HEK293 (cell line): Measurements from ENCODE around the gene CCNJL.

Experiments
- ELK4 ChIP-seq: IDR thresholded peaks from 2 replicates; pipeline ENCODE4 v1.6.1; 2011; ENCODE audit warnings: mild to moderate bottlenecking, low read depth, low read length, borderline replicate concordance
- PATZ1 ChIP-seq: fragments of 450-650 bp; formaldehyde crosslinking; IDR thresholded peaks from 2 replicates; pipeline ENCODE4 v1.5.1; 2016; ENCODE audit warnings: missing biosample characterization, missing genetic modification characterization
- PRDM1 ChIP-seq: fragments of 450-650 bp; formaldehyde crosslinking; IDR thresholded peaks from 2 replicates; pipeline ENCODE4; 2016; ENCODE audit warnings: missing biosample characterization, missing genetic modification characterization
- REST ChIP-seq: fragments of 450-650 bp; formaldehyde crosslinking; IDR thresholded peaks from 2 replicates; pipeline ENCODE4 v1.5.1; 2016; ENCODE audit warnings: missing biosample characterization, missing genetic modification characterization
- SP2 ChIP-seq: fragments of 450-650 bp; formaldehyde crosslinking; IDR thresholded peaks from 2 replicates; pipeline ENCODE4 v1.5.1; 2016; ENCODE audit warnings: missing biosample characterization, missing genetic modification characterization
- ZBTB8A ChIP-seq: fragments of 450-650 bp; formaldehyde crosslinking; IDR thresholded peaks from 2 replicates; pipeline ENCODE4 v1.5.1; 2016; ENCODE audit warnings: missing biosample characterization, missing genetic modification characterization
- ZNF133 ChIP-seq: fragments of 450-650 bp; formaldehyde crosslinking; IDR thresholded peaks from 2 replicates; pipeline ENCODE4 v1.5.1; 2016; ENCODE audit warnings: missing biosample characterization, missing genetic modification characterization
- ZNF274 ChIP-seq, 2 experiments: fragments of 200-500 bp in 1 of 2; fragments of 450-650 bp in 1 of 2; sonication (Bioruptor generic) in 1 of 2; formaldehyde crosslinking in 1 of 2; IDR thresholded peaks; 2 replicates each; pipeline versions ENCODE4 v1.5.1 to v1.6.1; 2014 to 2016; ENCODE audit warnings: borderline replicate concordance in 1 of 2, inconsistent platforms in 1 of 2, low read length in 1 of 2, missing biosample characterization in 1 of 2, missing genetic modification characterization in 1 of 2
- ZNF449 ChIP-seq: fragments of 450-650 bp; formaldehyde crosslinking; IDR thresholded peaks from 2 replicates; pipeline ENCODE4 v1.5.1; 2017; ENCODE audit warnings: missing biosample characterization, mild to moderate bottlenecking, missing genetic modification characterization, moderate library complexity
- ZNF585B ChIP-seq: fragments of 450-650 bp; formaldehyde crosslinking; IDR thresholded peaks from 2 replicates; pipeline ENCODE4 v1.5.1; 2016; ENCODE audit warnings: missing biosample characterization, missing genetic modification characterization
- ZNF747 ChIP-seq: fragments of 450-650 bp; formaldehyde crosslinking; IDR thresholded peaks from 2 replicates; pipeline ENCODE4 v1.5.1; 2016; ENCODE audit warnings: missing biosample characterization, missing genetic modification characterization
- TF ChIP-seq, protein P1 (sequence below): fragments of 450-650 bp; formaldehyde crosslinking; IDR thresholded peaks from 2 replicates; pipeline ENCODE4 v1.5.1; 2016; ENCODE audit warnings: missing biosample characterization, missing genetic modification characterization

DNA sequence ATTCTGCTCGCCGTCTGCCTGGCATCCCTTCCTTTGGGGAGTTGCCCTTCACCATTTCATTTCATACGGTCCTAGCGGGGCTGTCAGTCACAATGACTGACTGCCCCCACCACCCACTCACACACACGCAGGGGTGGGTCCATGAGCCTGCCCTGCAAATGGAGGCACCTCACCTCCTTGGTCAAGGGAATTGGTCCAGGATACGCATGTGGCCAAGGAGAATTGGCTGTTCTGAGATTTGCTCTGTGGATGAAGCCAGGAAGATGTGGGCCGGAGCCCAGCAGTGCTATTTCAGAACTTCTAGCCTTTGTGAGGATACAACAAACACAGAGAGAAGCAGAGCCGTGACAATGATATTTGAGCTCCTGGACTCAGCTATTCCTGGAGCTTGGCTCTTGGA is 41.0 kb upstream of the CCNJL start:
- TF ChIP-seq ZNF449 (no peak), ZNF274 (IDR thresholded peaks at IDR 0.05; ENCODE audit: low read length) (no peak), ZNF274 (tag by site-specific recombination; IDR thresholded peaks at IDR 0.05; ENCODE audit: borderline replicate concordance) (no peak), SP2 (tag by site-specific recombination) (no peak), ZNF585B (tag by site-specific recombination) (no peak), PATZ1 (no peak), ZBTB8A (tag by site-specific recombination) (no peak), ZNF747 (tag by site-specific recombination) (no peak), REST (tag by site-specific recombination) (no peak), PRDM1 (tag by site-specific recombination) (no peak), ELK4 (no peak), ZNF133 (tag by site-specific recombination) (no peak)
- TF ChIP-seq, protein P1, sequence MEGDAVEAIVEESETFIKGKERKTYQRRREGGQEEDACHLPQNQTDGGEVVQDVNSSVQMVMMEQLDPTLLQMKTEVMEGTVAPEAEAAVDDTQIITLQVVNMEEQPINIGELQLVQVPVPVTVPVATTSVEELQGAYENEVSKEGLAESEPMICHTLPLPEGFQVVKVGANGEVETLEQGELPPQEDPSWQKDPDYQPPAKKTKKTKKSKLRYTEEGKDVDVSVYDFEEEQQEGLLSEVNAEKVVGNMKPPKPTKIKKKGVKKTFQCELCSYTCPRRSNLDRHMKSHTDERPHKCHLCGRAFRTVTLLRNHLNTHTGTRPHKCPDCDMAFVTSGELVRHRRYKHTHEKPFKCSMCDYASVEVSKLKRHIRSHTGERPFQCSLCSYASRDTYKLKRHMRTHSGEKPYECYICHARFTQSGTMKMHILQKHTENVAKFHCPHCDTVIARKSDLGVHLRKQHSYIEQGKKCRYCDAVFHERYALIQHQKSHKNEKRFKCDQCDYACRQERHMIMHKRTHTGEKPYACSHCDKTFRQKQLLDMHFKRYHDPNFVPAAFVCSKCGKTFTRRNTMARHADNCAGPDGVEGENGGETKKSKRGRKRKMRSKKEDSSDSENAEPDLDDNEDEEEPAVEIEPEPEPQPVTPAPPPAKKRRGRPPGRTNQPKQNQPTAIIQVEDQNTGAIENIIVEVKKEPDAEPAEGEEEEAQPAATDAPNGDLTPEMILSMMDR (tag by site-specific recombination), result no peak
